Right kidney (tissue), 1 donor: Measurements from ENCODE around the gene FAM90A1.
"Not testable (repeated sequence)": the region's sequence is repeated elsewhere in the genome, so short reads cannot be mapped to it uniquely, and the experiment has no call there.

ENCODE experiments used
- DNase-seq: peaks from one replicate; pipeline ENCODE4 v3.0.0-alpha.2; 2016

The FAM90A1 gene

GRCh38 chr12:8233300-8233855 lies 6.0 kb upstream of the FAM90A1 start:
- DNase-seq = not testable (repeated sequence)

GRCh38 chr12:8231666-8232608 lies 4.5 kb upstream of the FAM90A1 start:
- DNase-seq = peak; percentile 18

GRCh38 chr12:8231049-8231448 lies 3.6 kb upstream of the FAM90A1 start:
- DNase-seq = not testable (repeated sequence)

- DNase-seq = not testable (repeated sequence)
Measured at GRCh38 chr12:8229486-8229885, 2.1 kb upstream of the FAM90A1 start.

- not testable (repeated sequence) for DNase-seq
Measured at GRCh38 chr12:8228607-8229006, 1.2 kb upstream of the FAM90A1 start.

GRCh38 chr12:8227732-8228077 lies 287 bp upstream of the FAM90A1 start:
- DNase-seq = peak; percentile 22

- DNase-seq = no peak
Measured at GRCh38 chr12:8226355-8226754, 1.1 kb downstream of the FAM90A1 start.

GRCh38 chr12:8224782-8225181 lies 2.6 kb downstream of the FAM90A1 start:
- DNase-seq = not testable (repeated sequence)

- not testable (repeated sequence) for DNase-seq
Measured at GRCh38 chr12:8223646-8224045, 3.8 kb downstream of the FAM90A1 start.

- DNase-seq = not testable (repeated sequence)
Measured at GRCh38 chr12:8222303-8222702, 5.1 kb downstream of the FAM90A1 start.

- DNase-seq = not testable (repeated sequence)
Measured at GRCh38 chr12:8221844-8222243, 5.6 kb downstream of the FAM90A1 start.

GRCh38 chr12:8221375-8221774 lies 6.0 kb downstream of the FAM90A1 start:
- not testable (repeated sequence) for DNase-seq

- DNase-seq = not testable (repeated sequence)
Measured at GRCh38 chr12:8218711-8219382, 8.6 kb downstream of the FAM90A1 start.

- DNase-seq = not testable (repeated sequence)
Measured at GRCh38 chr12:8197685-8198308, 29.6 kb downstream of the FAM90A1 start.

GRCh38 chr12:8188088-8188487 lies 39.3 kb downstream of the FAM90A1 start:
- DNase-seq = not testable (repeated sequence)

- DNase-seq = not testable (repeated sequence)
Measured at GRCh38 chr12:8184206-8184605, 43.2 kb downstream of the FAM90A1 start.

GRCh38 chr12:8183346-8183745 lies 44.1 kb downstream of the FAM90A1 start:
- not testable (repeated sequence) for DNase-seq

GRCh38 chr12:8182923-8183322 lies 44.5 kb downstream of the FAM90A1 start:
- not testable (repeated sequence) for DNase-seq

- not testable (repeated sequence) for DNase-seq
Measured at GRCh38 chr12:8181271-8181670, 46.1 kb downstream of the FAM90A1 start.

- peak; percentile 89 for DNase-seq
Measured at GRCh38 chr12:8179989-8180585, 47.3 kb downstream of the FAM90A1 start.

GRCh38 chr12:8172911-8173310 lies 54.5 kb downstream of the FAM90A1 start:
- DNase-seq = not testable (repeated sequence)
